Right hindlimb (tissue), 1 donor: ENCODE data around the gene TMEM163.
A peak's percentile ranks its signal among the peaks of the same experiment; 100 is the strongest.
"Not testable (repeated sequence)": the region's sequence is repeated elsewhere in the genome, so short reads cannot be mapped to it uniquely, and the experiment has no call there.

Source experiments
- DNase-seq: peaks from one replicate; pipeline ENCODE4 v3.0.0-alpha.2; 2018

Gene TMEM163

DNA sequence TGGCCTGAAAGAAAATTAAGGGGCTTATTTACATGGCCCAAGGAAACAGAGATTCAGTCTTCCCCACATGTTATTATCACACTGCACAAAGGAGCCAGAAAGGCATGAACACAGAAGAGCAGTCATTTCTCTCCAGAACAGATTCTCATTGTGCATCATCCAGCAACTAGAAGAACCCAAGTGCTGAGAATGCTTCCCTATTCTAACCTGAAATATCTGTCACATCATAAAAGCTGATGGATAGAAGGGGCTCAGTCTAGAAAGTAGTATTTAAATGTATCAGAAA, 145.8 kb downstream of the TMEM163 start:
- DNase-seq: no peak

DNA sequence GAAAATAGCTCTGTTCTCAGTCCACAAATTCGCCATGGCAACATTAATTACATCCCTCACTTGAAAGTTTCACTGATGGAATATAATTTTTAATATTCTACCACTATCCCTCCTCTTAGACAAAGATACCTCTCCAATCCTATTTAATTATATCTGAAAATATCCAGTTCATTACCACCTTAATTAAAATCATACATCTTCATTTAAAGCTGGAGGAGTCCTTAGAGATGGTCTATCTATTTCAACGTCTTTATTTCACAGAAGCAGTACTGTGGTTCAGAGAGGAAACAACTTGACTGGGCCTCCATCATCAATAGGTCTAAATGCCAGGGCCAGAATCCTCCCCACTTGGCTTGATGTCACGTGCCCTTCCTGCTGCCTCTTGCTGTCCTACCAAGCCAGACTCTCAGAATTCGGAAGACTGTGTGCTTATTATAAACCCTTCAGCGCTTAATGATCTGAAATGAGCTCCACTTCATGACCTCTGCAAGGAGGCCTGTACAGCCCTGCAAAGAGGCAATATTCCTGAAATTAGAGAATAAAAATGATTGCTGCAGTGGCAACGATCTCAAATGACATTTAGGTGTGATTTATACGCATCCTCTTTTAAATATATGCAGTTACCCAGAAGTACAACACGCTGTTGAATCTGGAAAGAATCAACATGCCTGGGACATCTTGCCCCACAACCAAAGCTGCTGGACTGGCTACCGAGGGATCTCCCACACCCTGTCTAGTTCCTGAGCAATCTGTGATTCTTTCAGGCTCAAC, 146.3 kb downstream of the TMEM163 start:
- no peak for DNase-seq

DNA sequence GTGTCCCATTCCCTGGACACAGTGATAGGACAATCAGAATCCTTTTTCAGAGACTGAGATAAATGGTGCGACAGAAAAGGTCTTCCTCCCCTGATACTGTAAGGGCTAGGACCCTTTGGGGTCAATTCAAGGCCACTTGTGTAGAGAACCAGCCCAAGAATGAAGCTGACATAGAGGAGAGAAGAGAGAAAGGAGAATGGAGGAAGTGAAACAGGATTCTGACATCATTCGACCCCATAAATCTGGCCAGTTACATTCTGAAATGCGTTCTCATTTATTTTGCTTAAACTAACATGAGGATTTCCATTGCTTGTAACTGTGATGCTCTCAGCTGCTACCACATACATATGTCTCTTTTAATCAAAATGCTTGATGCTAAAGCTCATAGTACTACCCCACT, 148.1 kb downstream of the TMEM163 start:
- DNase-seq: no peak

DNA sequence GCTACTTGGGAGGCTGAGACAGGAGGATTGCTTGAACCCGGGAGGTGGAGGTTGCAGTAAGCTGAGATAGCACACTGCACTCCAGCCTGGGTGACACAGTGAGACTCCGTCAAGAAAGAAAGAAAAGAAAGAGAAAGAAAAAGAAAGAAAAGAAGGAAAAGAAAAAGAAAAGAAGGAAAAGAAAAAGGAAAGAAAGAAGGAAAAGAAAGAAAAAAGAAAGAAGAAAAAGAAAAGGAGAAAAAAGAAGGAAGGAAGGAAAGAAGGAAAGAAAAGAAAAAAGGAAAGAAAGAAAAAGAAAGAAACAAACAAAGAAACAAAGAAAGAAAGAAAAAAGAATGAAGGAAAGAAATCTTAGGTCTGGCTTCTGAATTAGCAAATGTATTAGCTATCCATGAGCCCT, 150.4 kb downstream of the TMEM163 start:
- no peak for DNase-seq

DNA sequence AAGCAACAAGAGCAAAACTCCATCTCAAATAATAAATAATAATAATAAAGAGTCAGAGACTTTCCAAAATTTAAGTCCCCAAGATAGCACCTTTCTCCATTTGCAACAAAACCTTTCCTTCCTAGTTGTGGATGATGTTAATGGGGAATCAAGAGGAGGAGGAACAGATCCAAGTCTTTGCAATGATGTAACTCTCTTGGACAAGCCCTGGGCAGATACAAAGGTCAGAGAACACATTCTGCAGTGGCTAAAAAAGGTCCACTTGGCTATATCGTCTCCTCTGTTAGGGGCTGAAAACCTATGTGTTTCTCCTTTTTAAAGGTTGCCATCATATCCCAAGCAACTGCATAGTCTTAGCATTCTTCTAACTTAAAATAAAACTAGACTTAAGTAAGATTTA, 151.1 kb downstream of the TMEM163 start:
- no peak for DNase-seq

DNA sequence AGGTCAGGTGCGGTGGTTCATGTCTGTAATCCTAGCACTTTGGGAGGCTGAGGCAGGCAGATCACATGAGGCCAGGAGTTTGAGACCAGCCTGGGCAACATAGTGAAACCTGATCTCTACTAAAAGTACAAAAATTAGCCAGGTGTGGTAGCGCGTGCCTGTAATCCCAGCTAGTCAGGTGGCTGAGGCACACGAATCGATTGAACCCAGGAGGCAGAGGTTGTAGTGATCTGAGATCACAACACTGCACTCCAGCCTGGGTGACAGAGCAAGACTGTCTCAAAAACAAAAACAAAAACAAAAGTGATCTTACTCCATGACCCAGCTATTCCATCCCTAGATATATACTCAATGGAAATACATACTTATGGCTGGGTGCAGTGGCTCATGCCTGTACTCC, 153.8 kb downstream of the TMEM163 start:
- not testable (repeated sequence) for DNase-seq

DNA sequence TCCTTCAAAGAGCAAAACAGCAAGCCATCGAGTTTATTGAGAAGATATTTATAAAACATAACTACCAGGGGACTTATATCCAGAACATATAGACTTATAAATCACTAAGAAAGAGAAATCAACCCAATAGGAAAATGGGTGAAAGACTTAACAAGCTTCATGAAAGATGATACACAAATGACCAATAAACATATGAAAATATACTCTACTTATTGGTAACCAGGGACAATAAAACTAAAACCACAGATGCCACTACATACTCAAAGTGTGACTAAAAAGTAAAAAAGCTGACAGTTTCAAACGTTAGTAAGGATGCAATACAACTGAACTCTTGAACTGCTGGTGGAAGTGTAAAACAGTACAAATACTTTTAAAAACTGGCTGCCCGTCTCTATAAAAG, 154.3 kb downstream of the TMEM163 start:
- no peak for DNase-seq

DNA sequence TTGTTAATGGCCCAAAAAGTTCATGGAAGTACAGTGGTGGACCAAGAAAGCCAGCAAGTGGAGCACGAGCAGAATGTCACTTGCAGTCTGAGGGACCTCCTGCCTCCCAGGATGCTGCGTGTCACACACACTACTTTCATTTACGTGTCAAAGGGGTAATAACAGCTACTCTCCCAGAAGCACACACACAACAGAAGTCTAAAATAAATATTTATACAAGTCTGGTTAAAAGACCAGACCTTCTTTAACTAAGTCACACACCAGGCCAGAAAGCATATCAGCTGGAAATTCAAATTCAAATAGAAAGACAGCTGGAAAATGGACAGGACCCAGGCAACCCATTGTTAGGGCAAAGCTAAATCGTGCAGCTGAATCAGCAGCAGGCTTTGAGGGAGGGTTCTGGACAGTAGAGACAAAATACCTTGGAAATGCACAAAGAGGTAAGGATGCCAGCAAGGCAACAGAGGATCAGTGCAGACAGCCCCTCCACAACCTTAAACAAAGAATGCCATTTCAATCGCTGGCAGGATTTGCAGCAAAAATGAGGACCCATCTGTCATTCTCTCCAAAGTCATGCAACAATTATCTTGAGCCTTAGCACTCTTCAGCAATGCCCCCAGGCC, 160.5 kb downstream of the TMEM163 start:
- no peak for DNase-seq

DNA sequence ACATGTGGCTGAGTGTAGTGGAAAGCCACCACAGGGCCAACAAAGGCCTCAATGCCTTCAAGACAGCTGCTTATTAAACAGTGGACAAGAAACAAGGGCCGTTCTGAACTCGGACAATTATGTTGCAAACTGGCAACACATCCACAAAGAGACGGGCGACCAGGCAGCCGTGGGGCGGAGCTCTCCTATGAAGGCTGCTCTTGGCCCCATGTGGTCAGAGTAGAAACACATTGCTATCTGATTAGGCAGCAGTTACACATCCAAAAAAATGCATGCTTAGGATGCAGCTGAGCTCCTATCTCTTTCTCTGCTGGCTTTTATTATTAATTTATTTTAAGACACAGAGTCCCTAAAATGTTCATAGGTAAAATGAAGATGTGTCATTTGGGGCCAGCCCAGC, 163.4 kb downstream of the TMEM163 start:
- no peak for DNase-seq

DNA sequence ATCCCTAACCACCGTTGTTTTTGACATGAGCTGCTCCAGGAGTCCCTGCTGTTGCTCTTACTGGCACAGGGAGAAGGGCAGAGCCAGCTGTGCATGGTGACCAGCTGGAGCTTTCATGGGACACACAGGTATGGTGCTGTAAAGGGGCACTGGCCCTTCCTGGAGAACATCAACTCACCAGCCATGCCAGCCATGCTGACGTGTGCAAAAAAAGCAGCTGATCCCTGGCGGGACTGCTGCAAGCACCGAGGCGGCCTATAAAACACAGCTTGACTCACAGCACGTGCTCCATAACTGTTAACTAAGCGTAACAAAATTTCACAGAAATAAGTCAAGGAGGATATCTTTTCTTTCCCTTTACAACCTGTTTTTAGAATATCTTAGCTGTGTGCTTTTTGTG, 165.1 kb downstream of the TMEM163 start:
- DNase-seq: no peak

DNA sequence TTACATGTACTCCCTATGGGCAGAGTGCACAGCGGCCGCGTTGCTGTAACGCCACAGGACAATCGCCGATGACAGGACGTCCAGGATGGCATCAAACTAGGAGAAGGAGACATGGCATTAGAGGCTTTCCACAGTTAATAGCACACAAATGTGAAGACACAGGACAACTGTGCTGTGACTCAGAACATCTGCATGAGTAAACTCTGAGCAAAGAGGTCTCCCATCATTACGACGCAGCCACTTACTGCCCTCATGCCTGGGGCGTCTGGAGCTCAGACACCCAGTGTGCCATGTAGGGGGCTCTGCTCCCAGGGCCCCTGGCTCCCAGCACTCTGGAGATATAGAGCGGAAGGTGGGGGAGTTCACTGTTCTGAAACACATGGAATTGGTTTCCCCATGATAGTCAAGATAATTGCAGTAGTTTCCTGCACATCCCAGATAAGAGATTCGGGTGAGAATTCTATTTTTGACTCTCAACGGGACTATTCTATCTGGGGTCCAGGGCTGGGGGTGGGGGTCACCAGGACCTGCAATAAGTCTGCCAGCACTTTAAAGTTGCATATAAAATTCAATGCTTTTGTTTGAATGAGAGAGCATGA, 168.1 kb downstream of the TMEM163 start:
- no peak for DNase-seq

DNA sequence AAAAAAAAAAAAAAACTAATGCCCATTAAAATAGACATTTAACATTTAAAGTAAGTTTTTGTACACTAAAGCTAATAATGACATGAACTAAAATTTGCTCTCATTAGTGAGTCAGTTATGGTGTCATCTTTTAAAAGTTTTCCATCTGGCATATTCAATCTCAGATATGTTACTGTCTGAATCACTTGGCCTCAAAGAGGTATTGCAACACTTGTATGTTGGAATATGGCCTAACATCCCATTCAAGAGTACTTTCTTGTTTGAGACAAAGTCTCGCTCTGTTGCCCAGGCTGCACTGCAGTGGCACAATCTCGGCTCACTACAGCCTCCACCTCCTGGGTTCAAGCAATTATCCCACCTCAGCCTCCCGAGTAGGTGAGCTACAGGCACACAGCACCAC, 169.7 kb downstream of the TMEM163 start:
- DNase-seq: no peak

DNA sequence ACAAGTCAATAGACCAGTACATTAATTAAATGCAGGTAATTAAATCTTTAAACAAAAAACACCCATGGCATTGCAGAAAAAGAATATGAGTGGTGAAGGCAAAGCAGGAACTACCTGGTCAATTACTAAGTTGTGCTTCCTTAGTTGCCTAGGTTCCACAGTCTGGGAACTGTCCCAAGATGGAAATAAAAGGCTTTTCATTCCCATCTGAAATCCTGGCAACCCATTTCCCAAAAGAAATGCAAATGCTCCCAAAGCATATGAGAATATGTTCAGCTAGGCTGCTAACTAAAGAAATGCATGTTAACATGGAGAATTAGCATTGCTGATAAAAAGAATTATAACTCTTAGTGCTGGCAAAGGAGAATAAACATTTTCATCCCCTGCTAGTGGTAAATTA, 177.8 kb downstream of the TMEM163 start:
- no peak for DNase-seq

DNA sequence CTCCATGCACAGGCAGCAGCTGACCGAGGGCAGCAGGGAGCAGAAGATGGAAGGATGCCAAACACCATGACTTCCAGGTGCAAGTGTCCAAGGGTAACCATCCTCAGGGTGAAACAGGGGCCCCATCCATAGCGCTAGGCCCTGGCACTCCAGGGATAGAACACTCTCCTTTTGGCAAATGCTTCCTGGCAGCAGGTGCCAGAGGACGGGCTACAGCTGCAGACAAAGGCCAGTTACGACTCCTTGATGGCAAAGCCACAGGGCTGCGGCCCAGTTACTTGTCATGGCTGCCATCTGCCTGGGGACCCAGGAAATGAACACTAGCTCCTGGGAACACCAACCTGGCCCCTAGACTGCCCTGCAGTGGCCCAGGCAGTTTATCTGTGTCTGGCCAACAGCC, 178.8 kb downstream of the TMEM163 start:
- no peak for DNase-seq

DNA sequence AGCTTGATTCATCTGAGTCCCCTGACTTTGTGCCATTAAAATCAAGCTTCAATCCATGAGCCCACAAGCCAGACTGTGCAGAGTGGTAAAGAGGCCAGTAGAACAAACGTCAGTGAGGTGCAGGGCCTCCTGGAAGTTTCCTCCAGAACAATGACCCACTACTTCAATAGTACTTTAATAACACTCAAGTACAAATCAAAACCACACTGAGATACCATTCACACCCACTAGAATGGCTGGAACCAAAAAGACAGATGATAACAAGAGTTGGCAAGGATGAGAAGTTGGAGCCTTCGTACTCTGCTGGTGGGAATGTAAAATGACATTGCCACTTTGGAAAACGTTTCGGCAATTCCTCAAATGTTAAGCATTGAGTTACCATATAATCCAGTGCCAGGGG, 181.1 kb downstream of the TMEM163 start:
- DNase-seq: no peak

DNA sequence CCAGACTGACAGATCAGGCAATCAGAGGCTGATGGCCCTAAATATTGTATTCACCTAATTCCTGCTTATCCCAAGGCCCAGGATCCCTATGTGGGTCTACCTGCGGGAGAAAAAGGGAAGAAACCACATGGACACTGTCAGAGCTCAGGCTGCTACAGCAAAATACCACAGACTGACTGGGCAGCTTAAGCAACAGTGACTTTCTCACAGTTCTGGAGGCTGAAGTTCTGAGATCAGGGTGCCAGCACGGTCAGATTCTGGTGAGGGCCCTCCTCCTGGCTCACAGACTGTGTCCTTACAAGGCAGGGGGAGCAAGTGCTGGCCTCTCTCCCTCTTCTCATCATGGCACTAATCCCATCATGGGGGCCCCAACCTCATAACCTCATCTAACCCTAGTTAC, 181.7 kb downstream of the TMEM163 start:
- no peak for DNase-seq

DNA sequence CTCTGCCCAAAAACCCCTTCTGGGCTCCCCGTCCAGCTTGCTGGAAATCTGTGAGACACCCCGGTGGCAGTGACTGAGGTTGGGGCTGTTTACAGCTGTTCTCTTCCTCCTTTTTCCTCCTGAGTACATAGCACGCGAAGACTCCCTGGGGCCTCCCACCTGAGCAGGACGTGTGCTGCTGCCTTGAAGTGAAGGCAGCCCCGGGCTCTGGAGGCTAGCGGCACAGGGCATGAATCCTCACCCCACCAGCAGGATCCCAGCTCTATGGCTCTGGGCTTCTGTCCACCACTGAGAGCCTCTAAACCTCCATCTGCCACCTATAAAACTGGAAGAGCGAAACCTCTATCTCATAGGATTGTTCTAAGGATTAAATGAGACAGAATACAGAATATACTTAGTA, 182.5 kb downstream of the TMEM163 start:
- DNase-seq: no peak

DNA sequence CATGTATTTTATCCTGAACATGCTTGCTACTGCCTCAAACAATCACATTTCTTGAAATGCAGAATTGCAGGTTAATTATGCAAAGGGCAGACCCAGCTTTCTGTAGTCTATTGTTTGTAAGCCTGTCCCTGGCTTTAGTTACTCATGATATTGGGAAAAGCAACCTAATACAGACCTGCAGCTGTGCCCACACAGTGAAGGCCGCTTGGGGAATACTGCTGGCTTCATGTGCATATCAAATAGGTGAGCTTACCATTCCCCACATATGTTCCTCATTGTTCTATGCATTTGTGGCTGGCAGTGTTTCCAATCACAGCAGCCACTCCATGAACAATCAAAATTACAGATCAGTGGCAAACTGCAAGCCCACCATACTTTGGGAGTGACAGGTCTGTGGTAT, 186.3 kb downstream of the TMEM163 start:
- DNase-seq: no peak

DNA sequence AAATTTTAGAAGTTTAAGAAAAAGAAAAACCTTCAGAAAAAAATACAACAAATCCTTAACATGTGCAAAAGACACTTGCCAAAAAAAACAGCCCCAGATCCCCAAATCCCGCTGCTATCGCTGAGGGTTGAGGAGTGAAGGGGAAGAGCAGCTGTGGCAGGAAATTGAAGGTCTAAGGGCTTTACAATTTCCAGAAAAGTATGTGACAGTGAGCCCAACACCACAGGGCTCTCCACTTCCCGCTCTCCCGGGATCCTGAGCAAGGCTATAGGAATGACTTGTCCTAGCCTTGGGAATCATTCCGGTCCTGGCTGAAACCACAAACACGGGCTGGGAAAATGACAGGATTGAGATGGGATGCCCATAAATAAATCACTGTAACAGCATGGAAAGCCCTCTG, 191.4 kb downstream of the TMEM163 start:
- DNase-seq: peak; percentile 60

DNA sequence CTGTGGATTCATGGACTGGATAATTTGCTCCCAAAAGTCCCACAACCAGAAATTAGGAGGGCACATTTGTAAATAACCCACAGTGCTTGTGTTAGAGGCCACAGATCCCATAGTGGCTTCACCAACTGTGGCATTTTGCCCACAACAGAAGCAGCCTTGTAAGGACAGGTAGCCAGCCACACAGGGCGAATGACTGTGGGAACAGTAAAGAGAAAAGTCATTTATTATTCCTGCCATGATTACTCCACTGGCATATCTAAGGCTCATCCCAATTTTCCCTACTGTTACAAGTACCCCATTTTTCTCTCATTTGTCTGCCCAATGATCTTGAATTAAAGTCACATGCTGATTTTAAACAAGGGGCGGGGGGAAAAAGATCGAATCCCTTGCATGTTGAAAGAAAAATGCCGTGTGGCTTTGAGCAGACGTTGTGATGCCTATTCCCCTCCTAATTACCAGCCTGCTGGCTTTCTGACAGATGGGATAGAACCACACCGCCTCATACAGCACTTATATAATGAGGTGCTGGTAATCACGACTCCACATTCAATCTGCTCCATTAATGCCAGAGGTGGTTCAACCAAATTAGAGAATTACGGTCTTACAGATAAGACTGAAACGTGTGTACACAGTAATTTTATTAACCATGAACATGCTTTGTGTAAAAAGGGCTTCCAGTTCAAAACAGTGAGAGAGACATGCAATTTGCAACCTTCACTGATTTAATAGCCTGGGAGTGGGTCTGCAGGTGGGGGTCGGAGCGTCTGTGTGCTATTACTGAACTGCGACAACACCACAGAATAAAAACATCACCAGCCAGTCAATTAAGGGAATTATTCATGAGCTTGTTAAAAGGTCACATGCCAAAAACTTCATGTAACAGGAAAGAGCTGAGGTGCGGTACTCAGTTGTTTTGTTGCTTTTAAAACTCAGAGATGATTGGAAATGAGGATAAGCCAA, 196.0 kb downstream of the TMEM163 start:
- DNase-seq: no peak

DNA sequence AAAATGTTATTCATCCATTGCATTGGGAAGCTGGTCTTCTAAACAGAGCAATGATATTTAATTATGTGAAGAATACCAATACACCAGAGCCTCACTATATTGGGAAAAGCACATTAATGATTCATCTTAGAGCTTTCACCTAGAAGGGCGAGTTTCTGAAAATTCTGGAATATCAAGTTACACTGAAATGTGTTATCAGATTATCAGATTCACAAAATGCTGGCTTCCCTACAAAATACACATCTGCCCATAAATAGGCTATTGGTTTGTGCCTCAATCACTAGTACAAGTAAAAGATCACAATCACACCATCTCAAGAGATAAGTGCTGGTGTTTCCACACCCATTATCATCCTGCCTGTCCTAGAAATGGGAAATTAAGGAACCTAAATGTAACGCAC, 200.7 kb downstream of the TMEM163 start:
- DNase-seq: no peak

DNA sequence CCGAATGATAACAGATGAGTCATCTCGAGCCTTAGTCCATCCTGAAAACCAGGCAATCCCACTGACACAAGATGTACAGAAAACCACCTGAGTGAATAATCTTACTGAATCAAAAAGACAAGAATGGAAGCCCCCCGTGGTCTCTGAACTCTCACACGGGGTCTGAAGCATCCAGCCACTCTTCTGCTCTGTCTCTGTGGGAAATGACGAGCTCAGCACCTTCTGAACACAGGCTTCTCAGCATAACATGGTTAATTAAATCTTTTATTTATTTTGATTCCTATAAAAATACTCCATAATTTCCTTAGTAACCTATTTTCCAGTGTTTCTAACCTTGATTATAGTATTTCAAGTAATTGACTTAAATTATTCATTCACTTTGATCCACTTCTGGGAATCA, 203.7 kb downstream of the TMEM163 start:
- DNase-seq: no peak

DNA sequence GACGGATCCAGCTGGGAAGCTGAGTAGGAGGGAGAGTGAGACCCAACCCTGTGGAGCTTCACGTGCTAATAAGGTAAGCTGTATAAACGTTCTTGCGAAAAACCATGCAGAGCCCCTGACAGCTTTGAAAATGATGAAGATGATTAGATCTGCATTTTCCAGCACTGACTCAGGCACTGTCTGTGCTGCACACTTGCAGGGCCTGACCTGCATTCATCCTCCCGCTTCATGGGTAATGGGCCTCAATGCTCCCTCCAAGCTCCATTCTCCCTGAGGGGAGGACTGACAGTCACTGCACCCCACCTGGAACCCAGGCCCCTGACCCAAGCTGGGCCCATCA, 205.4 kb downstream of the TMEM163 start:
- no peak for DNase-seq
